Measurements from ENCODE around the gene XRCC4. TPM values are rescaled to one million over a fixed set of nuclear protein-coding genes. Genes with fewer than 3 reads are reported as not detected.

Gene XRCC4
- total RNA-seq, 1 experiment from 2014 or later: 7.1 TPM

DNA sequence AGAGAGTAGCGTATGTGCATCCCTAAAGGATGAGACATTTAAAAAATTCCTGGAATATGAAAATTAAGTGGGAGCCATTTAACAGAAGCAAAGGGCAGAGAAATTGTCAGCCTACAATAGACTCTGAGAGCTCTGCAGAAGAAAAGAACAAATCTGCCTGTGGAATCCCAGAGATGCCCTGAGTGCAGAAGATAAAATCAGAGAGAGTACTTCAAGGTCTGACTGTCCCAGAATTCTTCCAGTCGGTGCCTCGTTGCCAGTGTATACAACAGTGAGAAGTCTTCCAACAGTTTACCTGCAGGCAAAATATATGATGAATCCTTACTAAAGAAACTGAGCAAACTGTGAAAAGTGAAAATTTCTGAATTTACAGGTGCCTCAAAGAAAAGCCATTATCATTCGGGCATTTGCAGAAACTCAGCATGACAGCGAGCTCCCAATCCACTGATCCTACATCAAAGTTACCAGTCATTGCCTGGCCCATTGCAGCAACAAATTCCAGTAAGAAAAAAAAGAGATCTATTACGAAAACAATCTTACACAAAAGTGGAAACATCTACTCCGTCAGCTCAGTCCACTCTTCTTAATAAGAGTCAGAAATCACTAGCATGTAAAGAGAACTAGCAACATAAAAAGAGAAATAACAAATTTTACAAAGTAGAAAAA lies 301.4 kb downstream of the XRCC4 start:
- BruUV-seq (replicated peaks): no TSS peak
- Mint-ChIP-seq H3K4me3 (ENCODE audit: unreplicated experiment) (no peak overlapping the region), H3K27ac (ENCODE audit: low read depth, unreplicated experiment) (peak overlapping the region; percentile 17), H3K4me1 (ENCODE audit: insufficient read depth, unreplicated experiment) (peaks cover 15% of the 10 kb centered on the region), H3K27me3 (ENCODE audit: insufficient read depth, unreplicated experiment) (no peaks in the 10 kb centered on the region), H3K36me3 (ENCODE audit: insufficient read depth, unreplicated experiment) (no peaks in the 10 kb centered on the region), H3K9me3 (ENCODE audit: unreplicated experiment) (no peaks in the 10 kb centered on the region)
- intact Hi-C loops (cut with micrococcal nuclease): no loop called here
- POLR2A ChIA-PET: no interaction called here
- CTCF ChIA-PET: no interaction called here
- DNase-seq (ENCODE audit: unreplicated experiment): no peak
- TF ChIP-seq, protein P1, sequence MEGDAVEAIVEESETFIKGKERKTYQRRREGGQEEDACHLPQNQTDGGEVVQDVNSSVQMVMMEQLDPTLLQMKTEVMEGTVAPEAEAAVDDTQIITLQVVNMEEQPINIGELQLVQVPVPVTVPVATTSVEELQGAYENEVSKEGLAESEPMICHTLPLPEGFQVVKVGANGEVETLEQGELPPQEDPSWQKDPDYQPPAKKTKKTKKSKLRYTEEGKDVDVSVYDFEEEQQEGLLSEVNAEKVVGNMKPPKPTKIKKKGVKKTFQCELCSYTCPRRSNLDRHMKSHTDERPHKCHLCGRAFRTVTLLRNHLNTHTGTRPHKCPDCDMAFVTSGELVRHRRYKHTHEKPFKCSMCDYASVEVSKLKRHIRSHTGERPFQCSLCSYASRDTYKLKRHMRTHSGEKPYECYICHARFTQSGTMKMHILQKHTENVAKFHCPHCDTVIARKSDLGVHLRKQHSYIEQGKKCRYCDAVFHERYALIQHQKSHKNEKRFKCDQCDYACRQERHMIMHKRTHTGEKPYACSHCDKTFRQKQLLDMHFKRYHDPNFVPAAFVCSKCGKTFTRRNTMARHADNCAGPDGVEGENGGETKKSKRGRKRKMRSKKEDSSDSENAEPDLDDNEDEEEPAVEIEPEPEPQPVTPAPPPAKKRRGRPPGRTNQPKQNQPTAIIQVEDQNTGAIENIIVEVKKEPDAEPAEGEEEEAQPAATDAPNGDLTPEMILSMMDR (IDR thresholded peaks at IDR 0.05; ENCODE audit: unreplicated experiment): no peak

DNA sequence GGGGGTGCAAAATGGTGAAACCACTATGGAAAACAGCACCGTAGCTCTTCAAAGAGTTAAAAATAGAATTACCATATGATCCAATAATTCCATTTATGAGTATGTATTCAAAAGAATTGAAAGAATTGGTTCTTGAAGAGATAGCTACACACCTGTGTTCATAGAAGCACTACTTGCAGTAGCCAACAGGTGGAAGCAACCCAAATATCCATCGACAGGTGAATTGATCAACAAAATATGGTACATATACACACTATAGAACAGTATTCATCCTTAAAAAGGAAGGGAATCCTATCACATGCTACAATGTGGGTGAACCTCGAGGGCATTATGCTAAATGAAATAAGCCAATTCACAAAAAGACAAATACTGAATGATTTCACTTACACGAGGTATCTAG lies 308.5 kb downstream of the XRCC4 start:
- intact Hi-C loops (cut with micrococcal nuclease): no loop called here
- H3K27me3 Mint-ChIP-seq (ENCODE audit: insufficient read depth, unreplicated experiment): no peaks in the 10 kb centered on the region
- no peak overlapping the region for H3K4me3 Mint-ChIP-seq (ENCODE audit: unreplicated experiment)
- no peak for DNase-seq (ENCODE audit: unreplicated experiment)
- no peaks in the 10 kb centered on the region for H3K36me3 Mint-ChIP-seq (ENCODE audit: insufficient read depth, unreplicated experiment)
- TF ChIP-seq, protein P1 (IDR thresholded peaks at IDR 0.05; ENCODE audit: unreplicated experiment): no peak
- CTCF ChIA-PET: interaction anchor here (1.1 kb wide), 1 partner anchor 8 kb away, joined by 3 read pairs; no protein-coding TSS in a partner anchor
- BruUV-seq (replicated peaks): no TSS peak
- POLR2A ChIA-PET: no interaction called here
- H3K4me1 Mint-ChIP-seq (ENCODE audit: insufficient read depth, unreplicated experiment): no peaks in the 10 kb centered on the region
- H3K9me3 Mint-ChIP-seq (ENCODE audit: unreplicated experiment): no peaks in the 10 kb centered on the region
- no peak overlapping the region for H3K27ac Mint-ChIP-seq (ENCODE audit: low read depth, unreplicated experiment)

DNA sequence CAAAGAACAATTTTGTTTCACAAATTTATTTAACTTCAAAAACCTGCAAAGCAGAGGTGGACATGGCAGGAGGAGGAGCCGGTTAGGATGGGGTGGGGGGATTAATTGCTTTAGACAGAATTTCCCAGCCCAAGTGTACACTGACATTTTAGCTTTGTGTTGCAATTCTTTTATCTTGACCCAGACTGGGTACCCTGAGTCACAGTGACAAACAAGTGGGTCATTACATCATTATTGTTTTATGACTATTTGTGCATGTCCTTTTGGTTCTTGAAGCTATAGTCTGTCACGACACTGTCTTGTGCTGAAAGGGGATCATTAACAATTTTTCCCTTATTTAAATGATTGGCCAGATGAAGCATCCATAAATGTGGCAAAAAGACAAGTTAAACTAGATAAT lies 309.7 kb downstream of the XRCC4 start:
- H3K4me1 Mint-ChIP-seq (ENCODE audit: insufficient read depth, unreplicated experiment): no peaks in the 10 kb centered on the region
- TF ChIP-seq, protein P1 (IDR thresholded peaks at IDR 0.05; ENCODE audit: unreplicated experiment): no peak
- no peak for DNase-seq (ENCODE audit: unreplicated experiment)
- no peak overlapping the region for H3K4me3 Mint-ChIP-seq (ENCODE audit: unreplicated experiment)
- ChIA-PET CTCF (interaction anchor here (1.6 kb wide), 1 partner anchor 43 kb away, joined by 3 read pairs; no protein-coding TSS in a partner anchor), POLR2A (interaction anchor here (1.4 kb wide), 1 partner anchor 11 kb away, joined by 3 read pairs; no protein-coding TSS in a partner anchor)
- H3K27me3 Mint-ChIP-seq (ENCODE audit: insufficient read depth, unreplicated experiment): no peaks in the 10 kb centered on the region
- BruUV-seq (replicated peaks): no TSS peak
- no peaks in the 10 kb centered on the region for H3K9me3 Mint-ChIP-seq (ENCODE audit: unreplicated experiment)
- no peaks in the 10 kb centered on the region for H3K36me3 Mint-ChIP-seq (ENCODE audit: insufficient read depth, unreplicated experiment)
- H3K27ac Mint-ChIP-seq (ENCODE audit: low read depth, unreplicated experiment): no peak overlapping the region
- intact Hi-C loops (cut with micrococcal nuclease): no loop called here

DNA sequence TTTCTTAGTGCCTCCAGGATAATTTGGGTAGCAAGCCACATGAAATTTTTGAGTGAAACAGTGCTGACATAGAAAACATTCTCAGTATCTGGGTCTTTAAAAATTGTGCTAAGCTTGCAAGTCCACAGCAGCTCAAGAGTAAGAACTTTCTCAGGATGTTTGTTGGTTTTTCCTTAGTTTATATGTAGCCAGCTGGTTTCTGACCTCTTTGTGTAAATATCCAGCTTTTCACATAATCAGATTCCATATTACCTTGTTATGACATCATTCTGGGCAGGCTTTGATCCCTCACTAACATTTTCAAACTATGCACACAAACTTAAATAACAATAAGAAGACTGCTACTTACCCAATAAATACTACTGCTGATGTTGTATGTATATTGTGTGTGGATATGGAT lies 311.3 kb downstream of the XRCC4 start:
- Mint-ChIP-seq H3K27ac (ENCODE audit: low read depth, unreplicated experiment) (no peak overlapping the region), H3K4me3 (ENCODE audit: unreplicated experiment) (no peak overlapping the region), H3K9me3 (ENCODE audit: unreplicated experiment) (no peaks in the 10 kb centered on the region), H3K27me3 (ENCODE audit: insufficient read depth, unreplicated experiment) (no peaks in the 10 kb centered on the region), H3K36me3 (ENCODE audit: insufficient read depth, unreplicated experiment) (no peaks in the 10 kb centered on the region), H3K4me1 (ENCODE audit: insufficient read depth, unreplicated experiment) (no peaks in the 10 kb centered on the region)
- no peak for DNase-seq (ENCODE audit: unreplicated experiment)
- BruUV-seq (replicated peaks): no TSS peak
- TF ChIP-seq, protein P1 (IDR thresholded peaks at IDR 0.05; ENCODE audit: unreplicated experiment): no peak
- ChIA-PET POLR2A (no interaction called here), CTCF (interaction anchor here (0.6 to 0.8 kb wide), 3 partner anchors 266 to 723 kb away, joined by 3 to 4 read pairs (median 3); no protein-coding TSS in a partner anchor)
- intact Hi-C loops (cut with micrococcal nuclease): no loop called here

Measured in MCF 10A (cell line).